PFSK-1 (cell line): ENCODE data around the gene BMP10.

ENCODE experiments used
- FOXP2 ChIP-seq: optimal IDR thresholded peaks from 2 replicates; pipeline ENCODE3; 2011; ENCODE audit warnings: borderline replicate concordance, control low read depth, inconsistent platforms; ENCODE audit not compliant: insufficient read depth; ENCODE audit errors: extremely low read length, extremely low read depth
- POLR2AphosphoS5 ChIP-seq: IDR thresholded peaks from 2 replicates; pipeline ENCODE4 v1.6.1; 2012; ENCODE audit warnings: low read depth, mild to moderate bottlenecking, control low read depth, low read length, moderate library complexity
- SIN3A ChIP-seq: IDR thresholded peaks from 2 replicates; pipeline ENCODE4 v1.6.1; 2012; ENCODE audit warnings: mild to moderate bottlenecking, low read length, moderate library complexity, borderline replicate concordance; ENCODE audit not compliant: insufficient read depth

DNA sequence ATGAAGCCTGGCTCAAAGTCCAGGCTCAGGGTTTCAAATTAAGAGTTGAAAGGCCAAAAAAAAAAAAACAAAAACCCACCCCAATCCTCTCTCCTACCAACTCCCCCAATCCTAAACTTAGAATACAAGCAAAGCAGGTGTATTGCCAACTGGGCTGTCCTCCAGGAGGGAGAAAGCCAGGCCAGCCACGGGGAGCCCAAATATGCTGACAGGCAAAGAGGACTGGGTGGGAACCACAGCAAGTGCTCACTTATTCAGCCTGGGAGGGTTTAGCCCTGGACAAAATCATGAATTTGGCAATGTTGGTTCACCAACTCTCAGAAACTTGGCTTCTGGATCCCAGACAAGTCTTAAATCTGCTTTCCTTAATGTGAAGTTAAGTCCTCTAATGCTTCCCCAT lies 45.0 kb upstream of the BMP10 start:
- TF ChIP-seq POLR2AphosphoS5 (no peak), SIN3A (no peak), FOXP2 (no peak)
